Panc1 (cell line): ENCODE results near the gene JDP2.

Source experiments
- POLR2AphosphoS5 ChIP-seq: IDR thresholded peaks from 2 replicates; pipeline ENCODE4 v1.6.1; 2012; ENCODE audit warnings: mild to moderate bottlenecking, low read depth, low read length, moderate library complexity
- SIN3A ChIP-seq: IDR thresholded peaks from 2 replicates; pipeline ENCODE4 v1.6.1; 2012; ENCODE audit warnings: low read depth, mild to moderate bottlenecking, low read length, moderate library complexity, borderline replicate concordance; ENCODE audit not compliant: insufficient read depth
- TCF7L2 ChIP-seq: IDR thresholded peaks from 2 replicates; pipeline ENCODE4 v1.6.1; 2011; ENCODE audit warnings: mild to moderate bottlenecking, low read depth, low read length, inconsistent platforms
- TF ChIP-seq, protein P1 (sequence below): fragments of 450-650 bp; IDR thresholded peaks from 2 replicates; pipeline ENCODE4 v1.5.1; 2017; ENCODE audit warnings: mild to moderate bottlenecking
- TF ChIP-seq, protein P2 (sequence below), 2 experiments: IDR thresholded peaks; 2 replicates each; pipeline ENCODE4 v1.6.1; 2011 to 2012; ENCODE audit warnings: low read depth in 2 of 2, control low read depth in 1 of 2, low read length in 1 of 2, mild to moderate bottlenecking in 1 of 2, moderate library complexity in 1 of 2; ENCODE audit not compliant: insufficient read depth in 1 of 2

DNA sequence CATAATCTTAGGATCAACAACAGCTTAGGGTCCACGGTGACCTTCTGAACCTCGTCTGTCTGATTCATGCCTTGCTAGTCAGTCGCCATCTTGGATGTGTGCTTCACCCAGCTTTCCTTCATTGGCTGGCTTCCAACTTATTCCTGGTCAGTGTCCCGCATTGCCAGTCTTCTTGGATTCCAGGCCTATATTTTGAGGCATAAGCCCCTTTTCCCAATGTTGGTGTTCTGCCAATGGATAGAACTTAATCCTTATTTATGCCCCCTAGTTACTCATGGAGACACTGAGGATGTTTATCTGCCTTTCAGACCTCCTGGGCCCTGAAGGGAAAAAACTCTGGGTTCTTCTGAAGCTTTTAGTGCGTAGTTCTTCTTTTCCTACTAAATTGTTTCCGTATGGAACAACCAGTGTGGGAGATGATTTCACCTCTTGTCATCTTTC is 5.8 kb downstream of the JDP2 start:
- TF ChIP-seq POLR2AphosphoS5 (no peak), TCF7L2 (no peak), SIN3A (no peak)
- TF ChIP-seq, protein P1, sequence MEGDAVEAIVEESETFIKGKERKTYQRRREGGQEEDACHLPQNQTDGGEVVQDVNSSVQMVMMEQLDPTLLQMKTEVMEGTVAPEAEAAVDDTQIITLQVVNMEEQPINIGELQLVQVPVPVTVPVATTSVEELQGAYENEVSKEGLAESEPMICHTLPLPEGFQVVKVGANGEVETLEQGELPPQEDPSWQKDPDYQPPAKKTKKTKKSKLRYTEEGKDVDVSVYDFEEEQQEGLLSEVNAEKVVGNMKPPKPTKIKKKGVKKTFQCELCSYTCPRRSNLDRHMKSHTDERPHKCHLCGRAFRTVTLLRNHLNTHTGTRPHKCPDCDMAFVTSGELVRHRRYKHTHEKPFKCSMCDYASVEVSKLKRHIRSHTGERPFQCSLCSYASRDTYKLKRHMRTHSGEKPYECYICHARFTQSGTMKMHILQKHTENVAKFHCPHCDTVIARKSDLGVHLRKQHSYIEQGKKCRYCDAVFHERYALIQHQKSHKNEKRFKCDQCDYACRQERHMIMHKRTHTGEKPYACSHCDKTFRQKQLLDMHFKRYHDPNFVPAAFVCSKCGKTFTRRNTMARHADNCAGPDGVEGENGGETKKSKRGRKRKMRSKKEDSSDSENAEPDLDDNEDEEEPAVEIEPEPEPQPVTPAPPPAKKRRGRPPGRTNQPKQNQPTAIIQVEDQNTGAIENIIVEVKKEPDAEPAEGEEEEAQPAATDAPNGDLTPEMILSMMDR = no peak
- TF ChIP-seq, protein P2, sequence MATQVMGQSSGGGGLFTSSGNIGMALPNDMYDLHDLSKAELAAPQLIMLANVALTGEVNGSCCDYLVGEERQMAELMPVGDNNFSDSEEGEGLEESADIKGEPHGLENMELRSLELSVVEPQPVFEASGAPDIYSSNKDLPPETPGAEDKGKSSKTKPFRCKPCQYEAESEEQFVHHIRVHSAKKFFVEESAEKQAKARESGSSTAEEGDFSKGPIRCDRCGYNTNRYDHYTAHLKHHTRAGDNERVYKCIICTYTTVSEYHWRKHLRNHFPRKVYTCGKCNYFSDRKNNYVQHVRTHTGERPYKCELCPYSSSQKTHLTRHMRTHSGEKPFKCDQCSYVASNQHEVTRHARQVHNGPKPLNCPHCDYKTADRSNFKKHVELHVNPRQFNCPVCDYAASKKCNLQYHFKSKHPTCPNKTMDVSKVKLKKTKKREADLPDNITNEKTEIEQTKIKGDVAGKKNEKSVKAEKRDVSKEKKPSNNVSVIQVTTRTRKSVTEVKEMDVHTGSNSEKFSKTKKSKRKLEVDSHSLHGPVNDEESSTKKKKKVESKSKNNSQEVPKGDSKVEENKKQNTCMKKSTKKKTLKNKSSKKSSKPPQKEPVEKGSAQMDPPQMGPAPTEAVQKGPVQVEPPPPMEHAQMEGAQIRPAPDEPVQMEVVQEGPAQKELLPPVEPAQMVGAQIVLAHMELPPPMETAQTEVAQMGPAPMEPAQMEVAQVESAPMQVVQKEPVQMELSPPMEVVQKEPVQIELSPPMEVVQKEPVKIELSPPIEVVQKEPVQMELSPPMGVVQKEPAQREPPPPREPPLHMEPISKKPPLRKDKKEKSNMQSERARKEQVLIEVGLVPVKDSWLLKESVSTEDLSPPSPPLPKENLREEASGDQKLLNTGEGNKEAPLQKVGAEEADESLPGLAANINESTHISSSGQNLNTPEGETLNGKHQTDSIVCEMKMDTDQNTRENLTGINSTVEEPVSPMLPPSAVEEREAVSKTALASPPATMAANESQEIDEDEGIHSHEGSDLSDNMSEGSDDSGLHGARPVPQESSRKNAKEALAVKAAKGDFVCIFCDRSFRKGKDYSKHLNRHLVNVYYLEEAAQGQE (IDR thresholded peaks at IDR 0.05; ENCODE audit: insufficient read depth in 1 of 2, low read depth in 2 of 2, low read length in 1 of 2) = no peak
